ENCODE measurements around the gene FXYD4. TPM values are rescaled to one million over a fixed set of nuclear protein-coding genes. Genes with fewer than 3 reads are reported as not detected.

FXYD4 gene
- total and polyA plus RNA-seq, 2 experiments from 2014 or later: 0.19 to 0.80 TPM

- H3K4me2 ChIP-seq: no peak overlapping the region
- no peaks in the 10 kb centered on the region for H4K20me1 ChIP-seq (ENCODE audit: insufficient read depth, poor library complexity, severe bottlenecking)
- 84% methylated on average over 12 of the region's 12 CpGs for WGBS (ENCODE audit: low lambda C conversion rate, missing lambda C conversion rate)
- peak overlapping the region; percentile 86 for H3K27ac ChIP-seq
- H3K9me2 ChIP-seq (replicated peaks; ENCODE audit: insufficient read depth): no peaks in the 10 kb centered on the region
- H2AFZ ChIP-seq: no peak overlapping the region
- H3K9me3 ChIP-seq (ENCODE audit: low read depth): no peaks in the 10 kb centered on the region
- no peak for TF ChIP-seq EZH2phosphoT487 (IDR thresholded peaks at IDR 0.05; ENCODE audit: low read depth, severe bottlenecking, unreplicated experiment)
- TF ChIP-seq CTCF (IDR thresholded peaks at IDR 0.05; ENCODE audit: poor library complexity): no peak
- TF ChIP-seq EZH2 (IDR thresholded peaks at IDR 0.05; ENCODE audit: borderline replicate concordance): no peak
- peaks cover 12% of the 10 kb centered on the region for H3K4me1 ChIP-seq (ENCODE audit: insufficient read depth)
- no peaks in the 10 kb centered on the region for H3K27me3 ChIP-seq
- no peak overlapping the region for H3K4me3 ChIP-seq
- no peak for DNase-seq (ENCODE audit: low spot score)
- no peaks in the 10 kb centered on the region for H3K79me2 ChIP-seq
- H3K36me3 ChIP-seq (replicated peaks; ENCODE audit: insufficient read depth, low read depth): no peaks in the 10 kb centered on the region
Observed at GRCh38 chr10:43338117-43338516, 33.3 kb upstream of the FXYD4 start.

GRCh38 chr10:43339136-43339535, 32.3 kb upstream of the FXYD4 start:
- no peak overlapping the region for H2AFZ ChIP-seq
- no peak for TF ChIP-seq EZH2phosphoT487 (IDR thresholded peaks at IDR 0.05; ENCODE audit: low read depth, severe bottlenecking, unreplicated experiment)
- no peak for TF ChIP-seq EZH2 (IDR thresholded peaks at IDR 0.05; ENCODE audit: borderline replicate concordance)
- no peak for TF ChIP-seq CTCF (IDR thresholded peaks at IDR 0.05; ENCODE audit: poor library complexity)
- no peaks in the 10 kb centered on the region for H3K36me3 ChIP-seq (replicated peaks; ENCODE audit: insufficient read depth, low read depth)
- H3K27me3 ChIP-seq: no peaks in the 10 kb centered on the region
- H3K79me2 ChIP-seq: no peaks in the 10 kb centered on the region
- no peaks in the 10 kb centered on the region for H3K9me2 ChIP-seq (replicated peaks; ENCODE audit: insufficient read depth)
- WGBS (ENCODE audit: low lambda C conversion rate, missing lambda C conversion rate): 92% methylated on average over 8 of the region's 11 CpGs
- no peaks in the 10 kb centered on the region for H3K9me3 ChIP-seq (ENCODE audit: low read depth)
- H3K4me2 ChIP-seq: no peak overlapping the region
- H4K20me1 ChIP-seq (ENCODE audit: insufficient read depth, poor library complexity, severe bottlenecking): no peaks in the 10 kb centered on the region
- H3K4me3 ChIP-seq: no peak overlapping the region
- peaks cover 12% of the 10 kb centered on the region for H3K4me1 ChIP-seq (ENCODE audit: insufficient read depth)
- no peak overlapping the region for H3K27ac ChIP-seq
- DNase-seq (ENCODE audit: low spot score): no peak

GRCh38 chr10:43340101-43340500, 31.3 kb upstream of the FXYD4 start:
- Histone ChIP-seq H3K4me2 (no peak overlapping the region), H3K79me2 (no peaks in the 10 kb centered on the region), H3K9me3 (ENCODE audit: low read depth) (no peaks in the 10 kb centered on the region), H3K4me3 (no peak overlapping the region), H3K4me1 (ENCODE audit: insufficient read depth) (peaks cover 12% of the 10 kb centered on the region), H3K36me3 (replicated peaks; ENCODE audit: insufficient read depth, low read depth) (no peaks in the 10 kb centered on the region), H4K20me1 (ENCODE audit: insufficient read depth, poor library complexity, severe bottlenecking) (no peaks in the 10 kb centered on the region), H3K27ac (no peak overlapping the region), H3K27me3 (no peaks in the 10 kb centered on the region), H2AFZ (no peak overlapping the region), H3K9me2 (replicated peaks; ENCODE audit: insufficient read depth) (no peaks in the 10 kb centered on the region)
- WGBS (ENCODE audit: low lambda C conversion rate, missing lambda C conversion rate): 75% methylated on average over 6 of the region's 6 CpGs
- no peak for TF ChIP-seq EZH2 (IDR thresholded peaks at IDR 0.05; ENCODE audit: borderline replicate concordance)
- no peak for TF ChIP-seq EZH2phosphoT487 (IDR thresholded peaks at IDR 0.05; ENCODE audit: low read depth, severe bottlenecking, unreplicated experiment)
- no peak for TF ChIP-seq CTCF (IDR thresholded peaks at IDR 0.05; ENCODE audit: poor library complexity)
- no peak for DNase-seq (ENCODE audit: low spot score)

- peak; percentile 56 for DNase-seq (ENCODE audit: low spot score)
- no peak overlapping the region for H2AFZ ChIP-seq
- H4K20me1 ChIP-seq (ENCODE audit: insufficient read depth, poor library complexity, severe bottlenecking): no peaks in the 10 kb centered on the region
- no peaks in the 10 kb centered on the region for H3K9me3 ChIP-seq (ENCODE audit: low read depth)
- no peak overlapping the region for H3K4me2 ChIP-seq
- H3K9me2 ChIP-seq (replicated peaks; ENCODE audit: insufficient read depth): no peaks in the 10 kb centered on the region
- H3K27me3 ChIP-seq: no peaks in the 10 kb centered on the region
- no peaks in the 10 kb centered on the region for H3K36me3 ChIP-seq (replicated peaks; ENCODE audit: insufficient read depth, low read depth)
- peak overlapping the region; percentile 54 for H3K27ac ChIP-seq
- 65% methylated on average over 9 of the region's 9 CpGs for WGBS (ENCODE audit: low lambda C conversion rate, missing lambda C conversion rate)
- no peak overlapping the region for H3K4me3 ChIP-seq
- H3K4me1 ChIP-seq (ENCODE audit: insufficient read depth): peaks cover 12% of the 10 kb centered on the region
- H3K79me2 ChIP-seq: no peaks in the 10 kb centered on the region
- TF ChIP-seq CTCF (IDR thresholded peaks at IDR 0.05; ENCODE audit: poor library complexity): no peak
- no peak for TF ChIP-seq EZH2phosphoT487 (IDR thresholded peaks at IDR 0.05; ENCODE audit: low read depth, severe bottlenecking, unreplicated experiment)
- no peak for TF ChIP-seq EZH2 (IDR thresholded peaks at IDR 0.05; ENCODE audit: borderline replicate concordance)
Observed at GRCh38 chr10:43340619-43341018, 30.8 kb upstream of the FXYD4 start.

All from hepatocyte (in vitro differentiated cells).